OCI-M1 (cell line): ENCODE measurements around the gene KRT8.
"Not testable (repeated sequence)": the region's sequence is repeated elsewhere in the genome, so short reads cannot be mapped to it uniquely, and the experiment has no call there.

ENCODE experiments used
- DNase-seq: peaks from one replicate; lab custom pipeline; 2025; lab: John Stamatoyannopoulos, UW

The KRT8 gene

GRCh38 chr12:52904509-52905300, at the start of gene KRT8:
TSS of gene KRT8 (minus strand) at chr12:52905076. CDS start at chr12:52904981, 95 bp downstream.
- not testable (repeated sequence) for DNase-seq

- DNase-seq: no peak
These were observed 48.4 kb upstream of the KRT8 start for GRCh38 chr12:52953181-52953841.

- DNase-seq: peak; percentile 50
These were observed 47.4 kb upstream of the KRT8 start for GRCh38 chr12:52952076-52952801.

- DNase-seq: no peak
These were observed 46.8 kb upstream of the KRT8 start for GRCh38 chr12:52951640-52952039.

DNA sequence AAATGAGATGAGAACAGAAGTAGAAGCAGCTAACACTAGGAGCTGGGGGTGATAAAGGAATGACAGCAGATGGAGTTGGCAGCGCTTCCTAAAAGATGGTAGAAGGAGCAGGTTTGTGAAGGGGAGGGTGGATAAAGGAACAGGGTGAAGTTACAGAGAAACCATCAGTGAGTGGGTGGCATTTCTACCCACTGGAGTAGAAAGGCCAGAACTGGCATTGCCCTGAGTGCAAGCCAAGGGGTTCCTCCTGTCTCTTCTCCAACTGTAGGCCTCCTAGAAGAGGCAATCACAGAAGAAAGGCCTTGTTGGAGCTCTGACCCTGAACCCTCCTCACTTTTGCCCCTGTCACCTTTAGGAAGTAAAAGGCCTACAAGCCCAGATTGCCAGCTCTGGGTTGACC, 46.2 kb upstream of the KRT8 start:
- DNase-seq: no peak

DNA sequence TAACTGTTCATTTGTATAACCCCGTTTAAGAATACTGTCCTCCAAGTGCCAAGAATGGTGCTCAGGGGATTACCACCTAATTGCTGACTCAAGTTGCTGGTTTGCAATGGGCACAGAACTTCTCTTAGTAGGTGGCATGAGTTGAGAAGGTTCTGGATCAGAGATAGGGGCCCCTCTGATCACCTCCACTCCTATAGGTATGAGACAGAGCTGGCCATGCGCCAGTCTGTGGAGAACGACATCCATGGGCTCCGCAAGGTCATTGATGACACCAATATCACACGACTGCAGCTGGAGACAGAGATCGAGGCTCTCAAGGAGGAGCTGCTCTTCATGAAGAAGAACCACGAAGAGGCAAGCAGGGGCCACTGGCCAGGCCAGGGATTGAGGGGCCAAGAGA, 45.7 kb upstream of the KRT8 start:
- DNase-seq: no peak

GRCh38 chr12:52949413-52950331, 44.8 kb upstream of the KRT8 start:
- DNase-seq: peak; percentile 73

GRCh38 chr12:52947738-52948423, 43.0 kb upstream of the KRT8 start:
- DNase-seq: no peak

GRCh38 chr12:52946797-52947547, 42.1 kb upstream of the KRT8 start:
- DNase-seq: no peak

DNA sequence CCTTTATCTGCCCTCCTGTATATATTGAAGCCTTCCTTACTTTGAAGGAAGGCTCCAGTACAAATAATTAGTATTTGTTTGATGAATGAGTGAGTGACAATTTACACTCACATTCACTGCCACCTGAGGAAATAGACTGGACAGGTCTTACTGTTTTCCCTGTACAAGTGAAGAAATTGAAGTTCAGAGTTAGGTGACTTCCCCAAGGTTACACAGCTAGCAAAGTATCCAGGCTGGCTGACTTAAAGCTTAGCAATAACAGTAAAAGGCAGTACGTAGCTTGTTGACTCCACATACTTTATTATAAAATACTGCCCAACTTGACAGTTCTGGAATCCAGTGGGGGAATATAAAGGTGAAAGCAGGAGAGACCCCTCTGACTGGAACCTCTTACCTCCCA, 41.5 kb upstream of the KRT8 start:
- DNase-seq: no peak

GRCh38 chr12:52945389-52946232, 40.7 kb upstream of the KRT8 start:
- no peak for DNase-seq

DNA sequence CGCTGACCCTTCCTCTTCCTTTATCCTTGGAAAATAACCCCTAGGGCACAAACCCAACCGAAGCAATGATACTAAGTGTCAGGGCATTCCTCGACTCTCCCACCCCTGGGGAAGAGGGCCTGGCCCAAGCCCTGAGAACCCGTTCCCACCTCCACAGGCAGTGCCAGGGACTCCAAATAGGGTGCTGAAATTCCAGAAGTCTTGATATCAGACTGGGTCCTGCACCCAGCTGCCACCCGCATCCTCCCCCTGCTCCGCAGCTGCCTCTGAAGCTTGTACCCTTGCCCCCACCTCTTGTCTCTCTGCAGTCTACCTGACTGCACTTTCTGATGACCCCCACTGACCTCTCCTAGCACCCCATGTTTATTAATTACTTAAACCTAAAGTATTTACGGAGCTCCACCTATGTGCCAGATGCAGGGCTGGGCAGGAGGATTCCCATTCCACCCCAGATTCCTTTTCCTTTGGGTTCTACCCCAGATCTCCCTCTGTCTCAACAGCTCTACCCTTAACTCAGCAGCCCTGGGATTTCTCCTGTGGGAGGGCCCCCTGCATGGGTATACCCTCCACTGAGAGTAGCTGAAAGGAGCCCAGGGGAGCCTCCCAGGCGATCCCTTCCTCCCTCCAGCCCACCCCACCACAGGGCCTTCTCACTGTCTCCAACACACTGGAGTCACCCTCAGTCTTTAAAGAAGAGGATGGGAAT, 40.0 kb upstream of the KRT8 start:
- DNase-seq: no peak

- DNase-seq: no peak
These were observed 38.0 kb upstream of the KRT8 start for GRCh38 chr12:52942901-52943181.

DNA sequence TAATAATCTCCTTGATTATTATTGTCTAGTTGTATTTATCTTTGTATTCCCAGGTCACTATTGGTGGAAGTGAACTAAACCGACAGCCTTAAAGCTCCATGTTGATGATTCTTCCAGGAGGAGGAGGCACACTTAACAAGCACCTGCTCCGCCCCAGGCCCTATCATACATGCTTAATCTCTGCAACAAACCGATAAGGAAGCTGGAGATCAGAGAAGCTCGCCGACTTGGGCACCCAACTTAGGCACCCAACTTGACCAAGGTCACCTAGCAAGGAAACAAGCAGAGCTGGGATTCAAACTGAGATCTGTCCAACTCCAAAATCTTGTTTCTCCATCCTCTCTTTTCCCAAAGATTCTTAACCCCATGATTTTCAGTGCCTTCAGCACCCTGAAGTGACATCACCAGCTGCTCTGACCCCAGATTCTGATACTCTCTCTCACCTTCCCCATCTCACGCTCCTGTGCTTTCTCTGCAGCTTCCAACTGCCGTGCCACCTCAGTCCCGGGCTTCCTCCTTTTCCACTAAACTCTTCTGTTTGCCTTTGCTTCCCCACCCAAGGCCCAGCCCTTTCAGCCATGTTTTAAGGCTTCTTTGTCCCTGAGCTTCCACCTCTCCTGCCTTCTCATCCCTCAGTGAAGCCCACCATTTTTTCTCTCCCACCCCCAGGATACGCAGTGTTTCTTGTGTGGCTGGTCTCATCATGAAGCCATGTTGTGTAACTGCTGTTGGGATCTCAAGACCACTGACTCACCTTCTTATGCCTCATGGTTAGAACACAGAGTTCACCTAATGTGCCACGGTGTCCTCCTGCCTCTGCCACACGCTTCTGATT, 37.4 kb upstream of the KRT8 start:
- no peak for DNase-seq

- no peak for DNase-seq
These were observed 24.7 kb upstream of the KRT8 start for GRCh38 chr12:52929538-52929937.

DNA sequence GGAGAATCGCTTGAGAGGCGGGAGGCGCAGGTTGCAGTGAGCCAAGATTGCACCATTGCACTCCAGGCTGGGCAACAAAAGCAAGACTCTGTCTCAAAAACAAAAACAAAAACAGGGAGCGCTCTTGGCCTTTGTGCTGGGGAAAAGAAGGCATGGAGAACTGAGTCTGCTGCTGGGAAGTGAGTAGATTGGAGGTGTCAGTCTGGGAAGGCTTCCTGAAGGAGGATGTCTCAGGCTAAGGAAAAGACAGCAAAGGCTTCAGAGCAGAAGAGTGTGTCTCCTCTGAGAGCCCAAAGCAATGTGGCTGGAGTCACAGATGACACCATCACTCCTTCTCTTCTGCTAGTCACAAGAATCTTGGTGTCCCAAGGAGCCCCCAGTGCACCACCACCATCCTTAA, 23.1 kb upstream of the KRT8 start:
- no peak for DNase-seq

DNA sequence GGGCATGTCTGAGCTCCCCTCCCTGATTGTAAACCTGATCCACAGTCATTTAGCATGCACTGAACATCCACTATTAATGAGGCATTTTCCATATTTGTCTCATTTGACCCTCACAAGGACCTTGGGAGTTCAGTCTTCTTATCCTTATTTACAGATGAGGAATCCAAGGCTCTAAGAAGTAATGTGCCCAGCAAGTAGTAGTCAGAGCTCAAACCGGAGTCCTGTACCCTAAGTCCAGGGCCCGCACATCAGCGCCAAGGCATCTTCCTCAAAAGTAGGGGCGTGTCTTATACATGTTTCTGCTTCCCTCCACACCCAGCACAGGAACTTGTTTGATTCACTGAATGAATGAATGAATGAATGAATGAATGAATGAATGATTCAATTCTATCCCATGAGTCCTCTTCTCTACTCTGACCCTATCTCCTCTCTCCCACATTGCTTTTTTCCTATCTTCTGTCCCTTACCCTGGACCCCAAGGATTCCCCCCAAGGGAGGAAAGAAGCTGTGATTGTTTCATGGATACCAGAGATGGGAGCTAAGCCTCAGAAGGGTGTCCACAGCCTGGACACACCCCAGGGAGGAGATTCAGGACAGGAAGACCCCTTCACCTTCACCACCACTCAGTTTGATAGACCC, 21.8 kb upstream of the KRT8 start:
- no peak for DNase-seq
